SIG-M5 (cell line): ENCODE results near the gene ZBTB22.

Experiments
- DNase-seq: peaks from one replicate; lab custom pipeline; 2025; lab: John Stamatoyannopoulos, UW

Gene ZBTB22

DNA sequence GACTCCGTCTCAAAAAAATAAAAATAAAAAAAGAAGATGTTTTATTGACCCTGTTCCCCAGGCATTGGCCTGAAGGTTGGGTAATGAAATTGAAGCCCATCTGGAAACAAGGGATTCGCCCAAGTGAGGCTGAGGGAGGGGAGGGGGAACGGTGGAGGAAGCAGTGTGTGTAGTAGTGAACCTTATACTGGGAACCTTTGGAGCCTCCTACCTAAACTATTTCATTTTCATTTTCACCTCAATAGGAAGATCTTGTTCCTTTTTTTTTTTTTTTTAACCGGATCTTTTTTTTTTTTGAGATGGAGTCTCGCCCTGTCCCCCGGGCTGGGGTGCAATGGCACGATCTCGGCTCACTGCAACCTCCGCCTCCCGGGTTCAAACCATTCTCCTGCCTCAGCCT, 13.2 kb upstream of the ZBTB22 start:
- DNase-seq = no peak

DNA sequence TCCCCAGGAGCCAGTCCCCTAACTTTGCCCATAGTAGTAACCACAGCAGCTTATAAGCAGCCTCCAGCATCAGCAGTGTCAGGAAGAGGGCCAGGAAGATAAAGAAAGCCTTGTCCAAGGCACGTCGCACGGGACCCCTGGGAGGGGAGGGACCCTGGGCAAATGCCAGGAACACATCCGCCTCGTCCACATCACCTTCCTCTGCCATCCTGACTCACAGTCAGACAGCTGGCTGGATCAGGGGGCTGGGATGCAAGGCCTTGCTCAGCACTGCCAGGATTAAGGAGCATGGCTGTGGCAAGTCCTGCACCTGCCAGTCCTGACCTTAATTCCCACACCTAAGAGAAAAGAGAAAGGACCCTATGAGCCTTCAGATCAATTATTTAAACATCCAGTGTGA, 11.5 kb upstream of the ZBTB22 start:
- DNase-seq = no peak

DNA sequence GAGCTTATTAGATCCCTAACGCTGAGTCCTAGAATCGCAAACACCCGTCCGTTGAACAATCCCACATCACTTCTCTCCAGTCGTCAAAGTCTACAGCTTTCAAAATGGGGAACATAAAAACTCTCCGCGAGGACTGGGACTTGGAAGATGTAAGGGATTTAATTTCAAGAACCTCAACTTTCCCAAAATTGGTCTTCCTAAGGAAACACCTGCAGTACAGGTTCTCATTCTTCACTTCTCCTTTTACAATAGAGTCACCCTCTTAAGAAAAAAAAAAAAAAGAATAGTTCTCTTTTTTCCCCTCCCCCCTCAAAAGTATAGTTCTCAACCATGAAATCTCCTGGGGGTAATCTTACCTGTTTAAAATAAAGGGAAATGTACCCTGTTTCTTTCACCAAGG, 6.6 kb upstream of the ZBTB22 start:
- DNase-seq = no peak

- no peak for DNase-seq
Observed at GRCh38 chr6:33323623-33323948, 6.0 kb upstream of the ZBTB22 start.

DNA sequence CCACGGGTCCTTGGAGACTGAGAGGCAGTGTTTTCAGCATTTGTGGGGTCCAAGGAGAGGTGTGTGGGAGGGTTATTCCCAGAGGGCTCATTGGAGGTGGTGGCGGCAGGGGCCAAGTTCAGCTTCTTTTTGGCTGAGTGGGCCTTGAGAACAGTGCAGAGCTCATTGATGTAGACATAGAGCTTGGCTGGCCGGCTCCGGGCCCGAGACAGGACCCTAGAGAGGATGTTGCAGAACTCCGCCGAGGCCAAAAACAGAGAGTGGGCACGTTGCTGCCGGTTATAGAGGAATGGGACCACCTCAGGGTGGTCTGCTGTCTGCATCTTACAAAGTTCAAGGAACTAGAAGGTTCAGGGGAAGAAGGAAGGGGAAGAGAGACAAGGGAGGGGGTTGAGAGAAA, 3.7 kb upstream of the ZBTB22 start:
- no peak for DNase-seq

DNA sequence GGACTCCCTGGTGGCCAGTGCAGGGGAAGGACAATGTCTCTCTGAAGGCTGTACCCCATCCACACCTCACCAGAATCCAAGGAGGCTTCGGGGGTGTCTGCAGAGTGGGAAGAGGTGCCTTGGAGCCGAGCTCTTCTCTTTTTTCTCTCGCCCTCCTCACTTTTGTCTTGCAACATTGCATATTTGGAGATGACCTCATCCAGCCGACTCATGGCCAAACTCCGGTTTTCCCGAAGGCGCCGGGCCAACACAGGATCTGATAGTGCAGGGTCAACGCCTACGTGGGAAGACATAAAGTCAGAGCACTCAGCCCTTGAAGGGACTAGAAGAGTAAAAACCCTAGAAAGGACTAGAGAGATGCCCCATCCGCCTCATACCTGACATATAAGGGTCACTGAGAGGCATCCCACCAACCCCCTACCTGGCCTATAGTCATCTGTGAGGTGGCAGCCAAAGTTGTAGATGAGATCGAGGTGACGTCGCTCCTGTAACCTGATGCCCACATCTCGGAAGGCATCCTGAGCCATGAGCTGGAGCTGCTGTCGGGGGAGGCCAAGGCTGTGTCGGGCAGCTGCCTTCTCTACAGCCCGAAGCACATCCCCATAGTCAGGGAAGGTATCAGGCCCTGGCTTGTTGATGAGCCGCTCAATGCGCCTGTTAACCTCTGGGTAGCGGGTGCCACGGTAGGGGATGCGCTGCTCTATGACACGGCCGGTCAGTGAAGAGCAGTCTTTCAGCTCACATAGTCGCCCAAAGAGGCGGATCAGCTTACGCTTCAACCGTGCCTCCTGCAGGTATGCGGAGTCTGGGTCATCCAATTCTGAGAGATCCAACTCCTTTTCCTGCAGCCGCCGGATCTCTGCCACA, 3.0 kb upstream of the ZBTB22 start:
- no peak for DNase-seq

GRCh38 chr6:33319939-33320314, 2.4 kb upstream of the ZBTB22 start:
- DNase-seq = no peak

DNA sequence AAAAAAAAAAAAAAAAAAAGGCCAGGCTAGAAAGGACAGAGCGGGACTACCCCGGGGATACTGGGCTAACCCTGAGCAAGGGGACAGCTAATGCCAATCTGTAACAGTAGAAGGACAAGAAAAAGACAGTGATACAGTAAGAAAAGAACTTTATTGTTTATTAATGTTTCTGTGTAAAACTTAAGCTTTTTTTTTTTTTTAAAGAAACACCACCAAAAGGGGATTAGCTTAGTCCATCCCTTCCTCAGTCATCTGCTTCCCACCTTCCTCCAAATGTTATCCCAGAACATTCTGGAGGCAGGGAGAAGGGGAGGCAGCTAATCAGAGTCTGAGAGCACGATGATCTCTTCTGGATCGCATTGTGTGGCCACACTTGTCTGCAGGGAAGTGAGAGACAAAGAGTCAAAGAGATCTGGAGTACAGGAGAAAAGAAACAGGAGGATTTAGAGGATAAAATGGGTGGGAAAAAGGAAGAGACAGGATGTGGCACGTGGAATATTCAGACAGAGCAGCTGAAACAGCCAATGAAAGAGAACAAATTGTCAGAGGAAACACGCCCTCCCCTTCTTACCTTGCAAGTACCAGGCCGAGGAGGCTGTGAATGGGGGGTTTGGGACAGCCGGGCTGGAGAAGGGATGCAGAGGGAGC, 1.0 kb upstream of the ZBTB22 start:
- DNase-seq = no peak

DNA sequence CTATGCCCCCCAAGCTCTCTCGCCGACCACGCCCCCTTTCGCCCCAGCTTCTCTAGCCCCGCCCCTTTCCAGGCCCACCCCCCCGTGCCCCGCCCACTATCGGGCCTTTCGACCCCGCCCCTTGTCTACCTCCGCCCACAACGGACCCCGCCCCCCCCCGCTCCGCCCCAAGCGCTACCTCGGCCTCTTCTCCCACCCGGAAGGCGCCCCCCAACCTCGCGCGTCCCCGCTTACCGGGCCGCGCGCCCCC, 200 bp downstream of the ZBTB22 start:
- DNase-seq = no peak

DNA sequence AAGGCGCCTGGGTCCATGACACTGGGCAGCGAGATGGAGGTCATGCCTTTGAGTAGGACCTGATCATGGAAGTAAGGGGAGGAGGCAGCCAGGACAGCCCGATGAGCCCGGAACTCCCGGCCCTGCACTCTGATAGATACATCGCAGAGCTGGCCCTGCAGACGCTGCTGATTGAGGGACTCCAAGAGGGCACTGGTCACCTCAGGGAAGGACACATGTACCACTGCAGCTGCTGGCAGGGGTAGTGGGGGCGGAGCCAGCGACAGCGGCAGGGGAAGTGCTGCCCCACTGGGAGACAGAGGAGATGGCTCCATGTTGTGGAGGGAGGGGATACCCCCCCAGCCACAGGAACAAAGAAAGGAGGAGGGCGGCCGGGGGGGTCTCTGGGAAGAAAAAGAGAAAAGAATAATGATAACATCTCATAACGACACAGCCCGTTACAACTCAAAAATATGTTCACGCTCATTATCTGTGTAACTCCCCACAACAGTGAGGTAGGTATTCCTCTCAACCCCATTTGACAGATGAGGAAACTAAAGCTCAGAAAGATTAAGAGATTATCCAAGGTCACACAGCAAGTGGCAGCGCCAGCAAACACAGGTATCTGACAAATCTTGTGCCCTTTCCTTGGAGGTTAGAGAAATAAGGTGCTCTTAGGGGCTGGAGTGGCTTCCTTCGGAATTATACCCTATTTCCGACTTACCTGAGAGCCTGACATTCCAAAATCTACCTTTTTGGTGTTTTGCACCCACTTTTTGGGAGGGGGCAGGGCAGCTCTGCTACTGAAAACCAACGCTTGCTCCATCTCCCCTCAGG, 733 bp downstream of the ZBTB22 start:
- DNase-seq = no peak

DNA sequence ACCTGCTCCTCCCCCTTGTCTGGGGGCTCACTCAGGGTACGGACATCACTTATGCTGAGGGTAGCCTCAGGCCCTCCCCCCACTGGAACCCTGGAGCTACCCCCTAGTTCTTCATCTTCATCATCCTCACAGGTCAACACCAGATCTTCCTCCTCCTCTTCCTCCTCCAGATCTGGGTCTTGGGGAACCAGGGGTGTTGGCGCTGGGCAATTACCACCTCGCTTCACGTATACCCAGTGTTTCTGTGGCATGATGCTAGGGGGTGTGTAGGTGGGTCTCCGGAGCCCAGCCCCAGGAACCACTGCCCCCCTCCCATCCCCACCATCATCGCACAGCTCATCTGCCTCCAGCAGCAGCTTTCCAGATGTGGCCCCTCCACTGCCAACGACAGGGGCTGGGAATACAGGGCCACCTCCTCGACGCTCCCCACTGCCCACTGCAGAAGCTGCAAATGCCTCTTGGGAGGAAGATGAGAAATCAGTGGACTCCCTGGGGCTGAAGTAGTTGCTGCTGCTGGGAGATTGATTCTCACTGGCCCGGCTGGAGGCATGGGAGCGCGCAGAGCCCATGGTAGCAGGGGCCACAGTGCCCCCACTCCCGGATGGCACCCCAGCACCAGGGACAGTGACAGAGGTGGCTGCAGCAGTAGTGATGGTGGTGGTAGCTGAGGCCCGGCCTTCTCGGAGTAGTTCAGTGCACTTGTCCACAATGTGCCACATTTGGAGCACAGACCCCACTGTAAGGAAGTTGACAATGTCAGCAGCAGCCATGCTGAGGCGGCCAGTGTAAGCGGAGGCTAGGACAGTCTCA, 1.5 kb downstream of the ZBTB22 start:
- DNase-seq = no peak

- DNase-seq = no peak
Observed at GRCh38 chr6:33314943-33315792, 2.4 kb downstream of the ZBTB22 start.

GRCh38 chr6:33314515-33314942, 3.0 kb downstream of the ZBTB22 start:
- no peak for DNase-seq

DNA sequence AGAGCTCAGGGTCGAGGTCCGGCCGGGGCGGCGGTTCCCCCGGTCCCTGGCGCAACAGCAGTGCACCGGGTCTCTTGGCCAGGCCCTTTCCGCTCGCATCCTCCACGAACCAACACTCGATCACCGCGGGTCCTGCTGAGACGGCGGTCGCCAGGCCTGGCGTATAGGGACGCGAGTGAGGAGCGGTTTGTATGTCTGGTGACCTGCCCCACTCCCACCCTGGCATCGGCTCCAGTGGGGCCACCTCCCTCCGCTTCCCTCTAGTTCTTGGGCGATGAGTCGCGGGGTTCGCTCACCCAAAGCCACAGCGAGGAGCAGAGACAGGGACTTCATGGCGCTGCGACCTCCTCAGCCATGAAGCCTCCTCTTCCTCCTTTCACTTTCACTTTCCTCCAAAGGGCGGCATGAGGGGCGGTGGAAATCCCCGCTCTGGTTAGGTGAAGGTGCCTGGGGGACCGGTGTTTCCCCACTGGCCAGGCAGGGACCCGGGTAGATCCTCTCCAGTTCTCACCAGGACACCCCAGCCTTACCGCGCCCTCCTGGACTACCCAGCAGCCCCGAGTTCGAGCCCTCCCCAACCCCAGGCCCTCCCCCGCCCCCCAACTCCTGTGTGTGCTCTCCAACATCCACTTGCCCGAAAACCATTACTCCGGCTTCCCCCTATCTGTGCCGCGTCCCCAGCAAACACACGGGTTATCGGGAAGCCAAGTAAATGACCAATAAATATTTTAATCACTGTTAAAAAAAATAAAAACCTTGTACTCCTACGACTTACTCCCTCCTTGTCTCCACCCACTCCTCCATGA, 3.6 kb downstream of the ZBTB22 start, which contains the start of gene TAPBP:
TAPBP (minus strand) TSS at position 370 of the 806 bp plus-strand sequence; CDS start at position 333, 37 bp downstream.
- no peak for DNase-seq

GRCh38 chr6:33313105-33313708, 4.3 kb downstream of the ZBTB22 start:
- DNase-seq = no peak

- no peak for DNase-seq
Observed at GRCh38 chr6:33312361-33313104, 5.0 kb downstream of the ZBTB22 start.

DNA sequence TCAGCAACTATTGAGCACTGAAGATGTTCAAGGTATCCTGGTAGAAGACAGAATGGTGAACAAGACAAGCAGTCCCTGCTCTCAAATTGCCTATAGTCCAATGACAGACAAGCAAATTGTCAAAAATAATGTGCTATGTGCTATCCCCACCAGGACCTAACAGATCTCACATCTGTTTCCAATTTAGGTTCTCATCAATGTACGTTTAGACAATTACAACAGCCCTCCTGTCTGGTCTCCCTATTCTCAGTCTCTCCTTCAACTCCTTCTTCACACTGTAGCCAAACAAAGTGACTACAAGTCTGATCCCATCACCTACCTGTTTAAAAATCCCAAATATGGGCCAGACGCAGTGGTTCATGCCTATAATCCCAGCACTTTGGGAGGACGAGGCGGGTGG, 11.2 kb downstream of the ZBTB22 start:
- DNase-seq = no peak

DNA sequence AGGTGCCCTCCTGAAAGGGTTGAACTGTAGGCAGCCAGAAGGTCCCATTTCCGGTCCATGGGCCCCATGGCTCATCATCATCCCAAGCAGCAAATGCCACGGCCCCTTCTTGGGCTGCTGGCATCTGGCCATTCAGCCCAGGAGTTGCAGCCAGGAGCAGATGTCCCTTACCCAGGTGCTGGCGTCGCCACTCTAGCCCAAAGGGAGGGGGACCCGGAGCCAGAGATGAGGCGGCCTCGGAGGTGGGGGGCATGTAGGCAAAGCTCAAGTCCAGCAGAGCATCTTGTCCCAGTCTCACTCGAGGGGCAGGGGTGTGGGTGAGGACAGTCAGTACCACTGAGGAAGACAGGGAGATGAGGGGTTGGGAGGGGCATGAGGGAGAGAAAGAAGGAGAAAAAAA, 12.5 kb downstream of the ZBTB22 start:
- no peak for DNase-seq

- no peak for DNase-seq
Observed at GRCh38 chr6:33304216-33304615, 13.3 kb downstream of the ZBTB22 start.
